HG03469 (cell line): ENCODE data around the gene GOLGA6L10.
"Not testable (repeated sequence)": the region's sequence is repeated elsewhere in the genome, so short reads cannot be mapped to it uniquely, and the experiment has no call there.

Experiments
- ATAC-seq: cut with Tn5 transposase; IDR thresholded peaks from one replicate; pipeline ENCODE4 v1.9.1; 2021; ENCODE audit warnings: mild to moderate bottlenecking, moderate library complexity, moderate number of reproducible peaks; ENCODE audit not compliant: unreplicated experiment

Gene GOLGA6L10, protein sequence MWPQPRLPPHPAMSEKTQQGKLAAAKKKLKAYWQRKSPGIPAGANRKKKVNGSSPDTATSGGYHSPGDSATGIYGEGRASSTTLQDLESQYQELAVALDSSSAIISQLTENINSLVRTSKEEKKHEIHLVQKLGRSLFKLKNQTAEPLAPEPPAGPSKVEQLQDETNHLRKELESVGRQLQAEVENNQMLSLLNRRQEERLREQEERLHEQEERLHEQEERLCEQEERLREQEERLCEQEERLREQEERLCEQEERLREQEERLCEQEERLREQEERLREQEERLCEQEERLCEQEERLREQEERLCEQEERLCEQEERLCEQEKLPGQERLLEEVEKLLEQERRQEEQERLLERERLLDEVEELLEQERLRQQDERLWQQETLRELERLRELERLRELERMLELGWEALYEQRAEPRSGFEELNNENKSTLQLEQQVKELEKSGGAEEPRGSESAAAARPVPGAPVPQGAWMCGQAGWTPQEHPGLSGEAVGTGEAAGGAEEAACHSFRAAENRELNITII

GRCh38 chr15:82349375-82349774, at the start of gene GOLGA6L10:
Gene GOLGA6L10 (minus strand): TSS chr15:82349475. CDS start chr15:82349375, 100 bp downstream.
- ATAC-seq = not testable (repeated sequence)

GRCh38 chr15:82398785-82399184, 49.5 kb upstream of the GOLGA6L10 start:
- ATAC-seq = no peak

DNA sequence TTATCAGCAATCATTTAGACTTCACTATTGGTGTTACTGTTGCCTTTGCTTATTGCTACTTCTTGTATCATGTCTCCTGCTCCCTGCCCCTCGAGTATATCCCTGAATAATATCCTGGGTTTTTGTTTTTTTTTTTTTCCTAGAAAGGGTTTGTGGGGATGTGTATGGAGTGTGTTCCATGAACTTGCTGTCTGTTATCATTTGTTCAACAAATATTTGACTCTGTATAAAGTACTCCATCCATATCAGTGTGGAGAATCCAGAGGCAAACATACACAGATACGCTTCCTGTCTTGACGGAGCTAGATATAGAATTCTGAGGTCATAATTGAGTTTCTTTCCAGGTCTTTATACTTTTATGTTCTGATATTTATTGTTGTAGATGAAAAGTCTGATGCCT, 48.5 kb upstream of the GOLGA6L10 start:
- ATAC-seq = no peak

- not testable (repeated sequence) for ATAC-seq
These were observed 46.5 kb upstream of the GOLGA6L10 start for GRCh38 chr15:82395788-82396187.

DNA sequence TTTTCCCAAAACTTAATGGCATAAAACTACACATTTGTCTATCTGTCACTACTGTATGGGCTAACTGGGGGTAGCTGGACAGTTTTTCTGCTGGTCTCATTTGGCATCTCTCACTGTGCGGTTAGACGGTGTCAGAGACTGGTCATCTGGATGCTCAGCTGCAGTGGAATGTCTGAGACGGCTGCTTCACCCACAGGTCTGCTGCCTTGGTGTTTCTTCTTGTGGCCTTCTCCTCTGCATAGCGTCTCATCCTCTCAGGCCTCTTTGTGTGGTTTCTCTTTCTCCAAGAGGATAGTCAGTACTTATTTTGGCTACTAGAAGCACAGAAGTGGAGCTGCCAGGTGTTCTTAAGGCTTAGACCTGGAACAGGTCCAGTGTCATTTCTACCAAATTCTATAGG, 44.4 kb upstream of the GOLGA6L10 start:
- no peak for ATAC-seq

- ATAC-seq = not testable (repeated sequence)
These were observed 42.8 kb upstream of the GOLGA6L10 start for GRCh38 chr15:82392077-82392476.

GRCh38 chr15:82390152-82390551, 40.9 kb upstream of the GOLGA6L10 start:
- ATAC-seq = not testable (repeated sequence)

- not testable (repeated sequence) for ATAC-seq
These were observed 37.9 kb upstream of the GOLGA6L10 start for GRCh38 chr15:82387209-82387608.

DNA sequence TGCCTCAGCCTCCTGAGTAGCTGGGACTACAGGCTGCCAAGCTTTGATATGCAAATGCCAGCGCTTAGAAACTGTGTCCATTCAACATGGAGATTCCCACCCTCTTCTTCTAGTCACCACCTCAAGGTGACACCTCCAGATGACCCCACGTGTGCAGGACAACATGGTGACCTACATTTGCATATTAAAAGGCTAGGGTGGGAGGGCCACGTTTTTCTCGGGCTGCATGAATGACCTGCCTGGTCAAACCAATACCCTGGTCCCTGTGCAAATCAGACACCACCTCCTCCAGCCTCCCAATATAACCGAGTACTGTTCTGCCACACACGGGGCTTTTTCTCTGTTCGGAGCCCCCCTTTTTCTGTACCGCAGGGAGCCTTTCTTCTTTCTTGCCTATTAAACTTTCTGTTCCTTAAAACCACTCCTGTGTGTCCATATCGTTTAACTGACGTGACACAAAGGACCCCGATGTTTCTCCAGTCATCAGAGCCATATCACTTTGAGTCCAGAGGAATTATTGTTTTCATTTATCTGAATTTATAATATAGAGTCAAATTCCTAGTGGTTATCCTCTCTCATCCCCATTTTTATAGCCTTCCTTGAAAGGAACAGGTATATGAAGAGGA, 32.2 kb upstream of the GOLGA6L10 start:
- not testable (repeated sequence) for ATAC-seq

- ATAC-seq = not testable (repeated sequence)
These were observed 30.3 kb upstream of the GOLGA6L10 start for GRCh38 chr15:82379552-82379951.

- ATAC-seq = not testable (repeated sequence)
These were observed 24.4 kb upstream of the GOLGA6L10 start for GRCh38 chr15:82373661-82374060.

- no peak for ATAC-seq
These were observed 22.4 kb upstream of the GOLGA6L10 start for GRCh38 chr15:82371656-82372055.

DNA sequence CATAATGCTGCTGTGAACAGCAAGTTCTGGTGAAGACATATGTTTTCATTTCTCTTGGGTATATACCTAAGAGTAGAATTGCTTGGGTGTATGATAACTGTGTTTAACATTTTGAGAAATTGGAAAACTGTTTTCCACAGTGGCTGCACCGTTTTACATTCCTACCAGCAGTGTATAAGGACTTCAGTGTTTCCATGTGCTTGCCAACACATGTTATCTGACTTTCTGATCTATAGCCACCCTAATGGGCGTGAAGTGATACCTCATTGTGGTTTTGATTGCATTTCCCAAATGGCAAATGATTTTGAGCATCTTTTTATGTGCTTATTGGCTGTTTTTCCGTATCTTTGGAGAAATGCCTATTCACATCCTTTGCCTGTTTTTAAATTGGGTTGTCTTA, 18.5 kb upstream of the GOLGA6L10 start:
- not testable (repeated sequence) for ATAC-seq

GRCh38 chr15:82365692-82366323, 16.5 kb upstream of the GOLGA6L10 start:
- not testable (repeated sequence) for ATAC-seq

- not testable (repeated sequence) for ATAC-seq
These were observed 15.3 kb upstream of the GOLGA6L10 start for GRCh38 chr15:82364548-82364947.

GRCh38 chr15:82362790-82363189, 13.5 kb upstream of the GOLGA6L10 start:
- ATAC-seq = not testable (repeated sequence)

DNA sequence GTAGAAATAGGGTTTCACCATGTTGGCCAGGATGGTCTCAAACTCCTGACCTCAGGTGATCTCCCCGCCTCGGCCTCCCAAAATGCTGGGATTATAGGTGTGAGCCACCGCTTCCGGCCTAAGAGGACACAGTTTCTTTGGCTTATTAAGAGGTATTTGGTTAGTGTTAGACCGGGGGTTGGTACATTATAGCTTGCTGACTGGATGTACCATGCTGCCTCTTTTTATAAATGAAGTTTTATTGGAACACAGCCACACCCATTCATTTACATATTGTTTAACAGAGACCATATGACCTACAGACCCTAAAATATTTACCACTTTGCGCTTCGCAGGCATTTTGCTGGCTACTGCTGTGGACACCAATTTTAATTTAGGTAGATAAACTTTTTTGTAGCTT, 11.3 kb upstream of the GOLGA6L10 start:
- not testable (repeated sequence) for ATAC-seq

DNA sequence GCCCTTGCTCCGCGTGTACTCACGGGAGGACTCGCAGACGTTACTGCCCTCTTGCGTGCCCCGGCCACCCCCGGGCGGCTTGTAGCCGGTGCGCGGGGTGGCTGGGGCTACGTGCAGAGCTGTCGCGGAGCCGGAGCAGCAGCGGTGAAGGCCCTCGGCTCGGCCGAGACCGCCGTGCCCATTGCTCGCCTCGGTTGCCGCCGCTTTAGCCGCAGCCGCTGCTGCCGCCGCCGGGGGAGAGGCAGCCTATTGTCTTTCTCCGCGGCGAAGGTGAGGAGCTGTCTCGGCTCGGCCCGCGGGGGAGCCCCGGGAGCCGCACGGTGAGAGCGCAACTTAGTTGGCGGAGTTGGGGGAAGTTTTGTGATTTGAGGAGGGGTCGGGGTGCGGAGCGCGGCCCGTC, 5.8 kb upstream of the GOLGA6L10 start:
- ATAC-seq = not testable (repeated sequence)

DNA sequence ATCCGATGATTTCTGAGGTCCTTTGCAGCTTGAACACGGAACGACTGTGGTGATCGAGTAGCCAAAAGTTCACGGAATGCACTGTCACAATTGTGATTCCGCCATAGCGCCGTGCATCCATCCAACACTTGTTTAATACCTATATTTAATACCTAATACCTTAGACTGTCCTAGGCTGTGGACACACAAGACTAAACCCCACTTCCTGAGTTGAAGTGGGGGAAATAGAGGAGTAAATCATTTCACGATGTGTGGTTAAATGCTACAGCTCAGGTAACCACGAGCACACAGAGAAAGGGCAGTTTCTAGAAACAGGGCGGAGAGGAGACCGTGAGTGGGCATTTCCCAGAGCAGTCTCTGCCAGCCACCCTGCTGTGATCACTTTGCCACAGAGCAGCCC, 5.3 kb upstream of the GOLGA6L10 start:
- ATAC-seq = not testable (repeated sequence)

DNA sequence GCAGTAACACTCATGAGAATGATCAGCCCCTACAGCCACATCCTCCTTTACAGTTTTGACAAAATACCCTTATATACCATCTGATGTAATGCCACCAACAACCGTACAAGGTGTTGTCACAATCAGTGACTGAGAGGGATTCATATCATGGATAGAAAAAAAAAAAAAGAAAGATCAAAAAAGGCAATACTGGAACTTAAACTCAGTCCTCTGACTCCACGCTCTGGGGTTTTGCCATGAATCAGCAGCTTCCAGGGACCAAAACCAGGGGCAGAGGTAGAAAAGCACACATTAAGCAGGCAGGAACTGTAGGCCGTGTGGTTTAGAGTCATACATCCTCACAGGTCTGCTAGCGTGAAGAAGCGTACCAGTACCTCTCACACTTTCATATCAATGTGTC, 1.6 kb downstream of the GOLGA6L10 start:
- ATAC-seq = not testable (repeated sequence)

- not testable (repeated sequence) for ATAC-seq
These were observed 4.1 kb downstream of the GOLGA6L10 start for GRCh38 chr15:82345176-82345575.
